ENCODE measurements around the gene TMUB1.

- no peak for TF ChIP-seq CTCF (conservative IDR thresholded peaks at IDR 0.05 in 1 of 2, IDR thresholded peaks at IDR 0.05 in 1 of 2; ENCODE audit: extremely low read depth in 1 of 2, insufficient read depth in 1 of 2, low read depth in 1 of 2, low read length in 2 of 2)
- TF ChIP-seq EZH2 (IDR thresholded peaks at IDR 0.05; ENCODE audit: borderline replicate concordance, low read length): no peak
These were observed 887 bp downstream of the TMUB1 start for GRCh38 chr7:151082141-151083070.

Data from mammary epithelial cell (primary cell).